GM19023 (cell line): ENCODE results near the gene BLTP2.
A peak's percentile ranks its signal among the peaks of the same experiment; 100 is the strongest.
"Not testable (repeated sequence)": the region's sequence is repeated elsewhere in the genome, so short reads cannot be mapped to it uniquely, and the experiment has no call there.

Experiments used
- ATAC-seq: cut with Tn5 transposase; IDR thresholded peaks from one replicate; pipeline ENCODE4 v1.9.1; 2021; ENCODE audit warnings: mild to moderate bottlenecking, moderate library complexity; ENCODE audit not compliant: unreplicated experiment

Gene BLTP2

GRCh38 chr17:28644787-28645575, at the start of gene BLTP2:
Gene BLTP2 (minus strand): TSS chr17:28645158. CDS start chr17:28645056, 102 bp downstream.
- ATAC-seq: peak; percentile 94

- no peak for ATAC-seq
Observed at GRCh38 chr17:28693869-28694268, 48.9 kb upstream of the BLTP2 start.

GRCh38 chr17:28689011-28689410, 44.1 kb upstream of the BLTP2 start:
- no peak for ATAC-seq

GRCh38 chr17:28688481-28688880, 43.5 kb upstream of the BLTP2 start:
- no peak for ATAC-seq

- no peak for ATAC-seq
Observed at GRCh38 chr17:28686296-28686695, 41.3 kb upstream of the BLTP2 start.

GRCh38 chr17:28685366-28685765, 40.4 kb upstream of the BLTP2 start:
- no peak for ATAC-seq

- ATAC-seq: no peak
Observed at GRCh38 chr17:28684963-28685362, 40.0 kb upstream of the BLTP2 start.

GRCh38 chr17:28682655-28683054, 37.7 kb upstream of the BLTP2 start:
- no peak for ATAC-seq

GRCh38 chr17:28675980-28676379, 31.0 kb upstream of the BLTP2 start:
- ATAC-seq: no peak

- no peak for ATAC-seq
Observed at GRCh38 chr17:28675490-28675889, 30.5 kb upstream of the BLTP2 start.

- ATAC-seq: no peak
Observed at GRCh38 chr17:28669918-28670317, 25.0 kb upstream of the BLTP2 start.

GRCh38 chr17:28667870-28668269, 22.9 kb upstream of the BLTP2 start:
- ATAC-seq: no peak

- ATAC-seq: no peak
Observed at GRCh38 chr17:28665994-28666393, 21.0 kb upstream of the BLTP2 start.

- ATAC-seq: no peak
Observed at GRCh38 chr17:28663723-28664122, 18.8 kb upstream of the BLTP2 start.

GRCh38 chr17:28662527-28662829, 17.5 kb upstream of the BLTP2 start:
- ATAC-seq: no peak

GRCh38 chr17:28661635-28662526, 16.9 kb upstream of the BLTP2 start, which contains the start of the genes SDF2 and SUPT6H:
Gene SDF2 (minus strand): TSS chr17:28661906. CDS start chr17:28661876, 30 bp downstream.
Gene SUPT6H (plus strand): TSS chr17:28662205. CDS start chr17:28673402, 11,197 bp downstream.
- ATAC-seq: peak; percentile 88

- ATAC-seq: not testable (repeated sequence)
Observed at GRCh38 chr17:28659497-28659881, 14.5 kb upstream of the BLTP2 start.

GRCh38 chr17:28658766-28659496, 14.0 kb upstream of the BLTP2 start:
- not testable (repeated sequence) for ATAC-seq

GRCh38 chr17:28658342-28658741, 13.4 kb upstream of the BLTP2 start:
- not testable (repeated sequence) for ATAC-seq

GRCh38 chr17:28657756-28658155, 12.8 kb upstream of the BLTP2 start:
- ATAC-seq: no peak

GRCh38 chr17:28655160-28655559, 10.2 kb upstream of the BLTP2 start:
- no peak for ATAC-seq
